ENCODE measurements around the gene NIPBL.

DNA sequence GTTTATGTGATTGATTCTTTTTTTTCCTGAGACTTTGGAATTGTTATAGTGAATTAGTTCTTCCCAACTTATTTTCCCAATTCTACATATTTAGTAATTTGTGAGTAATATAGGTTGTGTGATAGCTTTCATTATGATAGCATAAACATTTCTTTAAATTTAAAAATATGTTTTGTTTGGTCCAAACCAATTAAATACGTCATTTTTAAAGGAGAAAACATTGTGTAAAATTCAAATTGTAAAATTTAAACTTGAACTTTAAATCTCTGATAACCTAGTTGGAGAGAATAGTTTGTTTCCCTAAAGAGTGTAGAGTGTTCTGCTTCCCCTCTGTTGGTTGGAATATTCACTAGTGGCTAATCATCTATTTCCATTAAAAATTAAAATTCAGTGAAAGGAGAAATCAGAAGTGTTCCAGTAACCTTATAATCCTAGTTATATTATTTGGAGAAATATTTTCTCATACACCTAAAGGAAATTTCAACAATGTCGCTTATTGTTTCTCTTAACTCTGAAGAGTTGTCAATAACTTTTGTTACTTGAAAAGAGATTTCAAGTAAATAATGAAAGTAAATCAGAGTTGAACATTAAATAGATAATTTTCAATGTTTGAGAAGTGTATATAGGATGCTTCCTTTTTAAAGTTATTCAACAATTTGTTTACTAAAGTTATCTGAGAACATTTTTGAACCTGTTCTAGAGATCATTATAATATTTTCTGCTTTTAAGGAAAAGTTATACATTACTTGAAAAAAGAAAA lies 2.9 kb downstream of the NIPBL start:
- TF ChIP-seq FOXP1 (CRISPR knock-in tag; IDR thresholded peaks at IDR 0.05; ENCODE audit: borderline replicate concordance) (no peak), ZNF219 (CRISPR knock-in tag; IDR thresholded peaks at IDR 0.05; ENCODE audit: borderline replicate concordance) (no peak), RELA (CRISPR knock-in tag; IDR thresholded peaks at IDR 0.05; ENCODE audit: borderline replicate concordance) (no peak), CREM (CRISPR knock-in tag; IDR thresholded peaks at IDR 0.05) (no peak), ZNF263 (CRISPR knock-in tag; IDR thresholded peaks at IDR 0.05; ENCODE audit: low read depth) (no peak), NFE2L1 (CRISPR knock-in tag; IDR thresholded peaks at IDR 0.05) (no peak), TCF7 (CRISPR knock-in tag; IDR thresholded peaks at IDR 0.05; ENCODE audit: low read depth) (no peak), SMAD4 (CRISPR knock-in tag; IDR thresholded peaks at IDR 0.05) (no peak)
- TF ChIP-seq, protein P1, sequence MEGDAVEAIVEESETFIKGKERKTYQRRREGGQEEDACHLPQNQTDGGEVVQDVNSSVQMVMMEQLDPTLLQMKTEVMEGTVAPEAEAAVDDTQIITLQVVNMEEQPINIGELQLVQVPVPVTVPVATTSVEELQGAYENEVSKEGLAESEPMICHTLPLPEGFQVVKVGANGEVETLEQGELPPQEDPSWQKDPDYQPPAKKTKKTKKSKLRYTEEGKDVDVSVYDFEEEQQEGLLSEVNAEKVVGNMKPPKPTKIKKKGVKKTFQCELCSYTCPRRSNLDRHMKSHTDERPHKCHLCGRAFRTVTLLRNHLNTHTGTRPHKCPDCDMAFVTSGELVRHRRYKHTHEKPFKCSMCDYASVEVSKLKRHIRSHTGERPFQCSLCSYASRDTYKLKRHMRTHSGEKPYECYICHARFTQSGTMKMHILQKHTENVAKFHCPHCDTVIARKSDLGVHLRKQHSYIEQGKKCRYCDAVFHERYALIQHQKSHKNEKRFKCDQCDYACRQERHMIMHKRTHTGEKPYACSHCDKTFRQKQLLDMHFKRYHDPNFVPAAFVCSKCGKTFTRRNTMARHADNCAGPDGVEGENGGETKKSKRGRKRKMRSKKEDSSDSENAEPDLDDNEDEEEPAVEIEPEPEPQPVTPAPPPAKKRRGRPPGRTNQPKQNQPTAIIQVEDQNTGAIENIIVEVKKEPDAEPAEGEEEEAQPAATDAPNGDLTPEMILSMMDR (IDR thresholded peaks at IDR 0.05), result no peak
- TF ChIP-seq, protein P2, sequence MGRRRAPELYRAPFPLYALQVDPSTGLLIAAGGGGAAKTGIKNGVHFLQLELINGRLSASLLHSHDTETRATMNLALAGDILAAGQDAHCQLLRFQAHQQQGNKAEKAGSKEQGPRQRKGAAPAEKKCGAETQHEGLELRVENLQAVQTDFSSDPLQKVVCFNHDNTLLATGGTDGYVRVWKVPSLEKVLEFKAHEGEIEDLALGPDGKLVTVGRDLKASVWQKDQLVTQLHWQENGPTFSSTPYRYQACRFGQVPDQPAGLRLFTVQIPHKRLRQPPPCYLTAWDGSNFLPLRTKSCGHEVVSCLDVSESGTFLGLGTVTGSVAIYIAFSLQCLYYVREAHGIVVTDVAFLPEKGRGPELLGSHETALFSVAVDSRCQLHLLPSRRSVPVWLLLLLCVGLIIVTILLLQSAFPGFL (CRISPR knock-in tag; IDR thresholded peaks at IDR 0.05; ENCODE audit: borderline replicate concordance), result no peak
- TF ChIP-seq, protein P3, sequence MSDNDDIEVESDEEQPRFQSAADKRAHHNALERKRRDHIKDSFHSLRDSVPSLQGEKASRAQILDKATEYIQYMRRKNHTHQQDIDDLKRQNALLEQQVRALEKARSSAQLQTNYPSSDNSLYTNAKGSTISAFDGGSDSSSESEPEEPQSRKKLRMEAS (CRISPR knock-in tag; IDR thresholded peaks at IDR 0.05), result no peak
- TF ChIP-seq, protein P4, sequence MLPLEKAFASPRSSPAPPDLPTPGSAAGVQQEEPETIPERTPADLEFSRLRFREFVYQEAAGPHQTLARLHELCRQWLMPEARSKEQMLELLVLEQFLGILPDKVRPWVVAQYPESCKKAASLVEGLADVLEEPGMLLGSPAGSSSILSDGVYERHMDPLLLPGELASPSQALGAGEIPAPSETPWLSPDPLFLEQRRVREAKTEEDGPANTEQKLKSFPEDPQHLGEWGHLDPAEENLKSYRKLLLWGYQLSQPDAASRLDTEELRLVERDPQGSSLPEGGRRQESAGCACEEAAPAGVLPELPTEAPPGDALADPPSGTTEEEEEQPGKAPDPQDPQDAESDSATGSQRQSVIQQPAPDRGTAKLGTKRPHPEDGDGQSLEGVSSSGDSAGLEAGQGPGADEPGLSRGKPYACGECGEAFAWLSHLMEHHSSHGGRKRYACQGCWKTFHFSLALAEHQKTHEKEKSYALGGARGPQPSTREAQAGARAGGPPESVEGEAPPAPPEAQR (CRISPR knock-in tag; IDR thresholded peaks at IDR 0.05), result no peak

Data from WTC11 (cell line).